GM19468 (cell line): ENCODE results near the gene PIEZO1.

Source experiments
- ATAC-seq: cut with Tn5 transposase; IDR thresholded peaks from one replicate; pipeline ENCODE4 v1.9.1; 2021; ENCODE audit warnings: mild to moderate bottlenecking, moderate library complexity, moderate number of reproducible peaks; ENCODE audit not compliant: unreplicated experiment; ENCODE audit errors: extremely low read depth

PIEZO1 gene

DNA sequence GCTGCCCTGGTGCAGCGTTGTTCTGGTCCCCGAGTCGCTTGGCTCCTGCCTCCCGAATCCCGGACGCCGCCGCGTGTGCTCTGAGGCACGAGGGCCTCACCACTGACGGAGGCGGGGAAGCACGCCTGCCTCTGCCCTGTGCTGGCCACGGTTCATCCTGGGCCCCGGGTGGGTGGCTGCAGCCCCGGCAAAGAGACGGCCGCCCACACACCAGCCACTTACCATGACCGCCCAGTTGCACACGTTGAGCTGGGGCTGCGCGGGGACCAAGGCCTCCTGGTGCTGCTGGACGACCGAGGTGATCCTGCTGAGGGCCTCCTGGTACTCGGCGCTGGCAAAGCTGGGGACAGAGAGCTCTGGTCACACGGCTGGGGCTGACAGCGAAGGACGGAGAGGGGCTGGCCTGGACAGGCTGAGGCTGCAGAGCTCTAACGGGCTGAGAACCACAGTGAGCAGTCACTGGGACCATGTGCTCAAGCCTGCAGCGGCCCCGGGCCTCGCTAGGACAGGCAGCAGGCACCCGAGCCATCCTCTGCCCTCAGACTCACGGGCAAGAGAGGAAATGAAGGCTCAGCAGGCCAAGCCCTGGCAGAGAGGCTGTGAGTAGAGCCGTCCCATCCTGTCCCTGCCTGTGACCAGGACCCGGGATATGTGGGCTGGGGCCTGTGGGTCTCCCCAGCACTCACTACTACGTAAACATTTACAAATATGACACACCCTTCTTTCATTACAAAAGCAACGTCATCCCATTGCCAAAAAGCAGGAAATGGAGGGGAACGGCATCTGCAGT lies 33.0 kb upstream of the PIEZO1 start:
- ATAC-seq, result no peak

DNA sequence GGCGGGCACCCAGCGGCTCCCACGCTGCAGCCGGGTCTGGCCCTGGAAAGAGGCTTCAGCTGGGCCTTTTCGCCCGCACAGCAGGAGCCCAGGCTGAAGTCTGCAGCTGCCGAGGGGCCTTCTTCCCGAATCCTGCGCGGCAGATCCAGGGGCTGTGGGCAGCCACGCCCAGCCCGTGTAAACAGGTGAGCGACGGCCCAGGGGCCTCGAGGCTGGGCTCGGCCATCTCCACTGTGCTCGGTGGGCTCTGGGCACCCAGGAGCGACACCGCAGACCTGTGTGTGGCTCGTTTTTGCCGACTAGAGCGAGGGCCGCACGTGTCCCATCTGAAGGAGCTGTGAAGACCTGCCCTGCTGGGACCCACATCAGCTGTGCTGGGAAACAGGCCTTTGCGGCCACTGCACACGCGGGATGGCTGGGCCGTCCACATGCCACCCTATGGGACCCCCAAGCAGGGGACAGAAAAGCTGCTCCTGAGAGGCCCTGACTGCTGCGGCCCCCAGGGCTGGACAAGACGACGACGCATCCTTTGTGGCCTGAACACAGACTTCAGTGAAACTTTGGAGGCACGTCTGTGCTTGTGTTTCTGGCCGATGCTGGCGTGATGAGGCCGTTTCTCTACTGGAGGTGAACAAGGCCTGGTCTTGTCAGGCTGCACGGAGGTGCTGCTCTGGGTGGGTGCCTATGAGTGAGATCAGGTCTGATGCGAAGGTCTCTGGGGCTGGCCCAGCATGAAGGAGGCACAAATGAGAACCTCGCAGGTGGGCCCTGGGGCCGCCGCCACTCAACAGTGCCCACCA lies 31.9 kb upstream of the PIEZO1 start:
- ATAC-seq, result no peak

GRCh38 chr16:88815901-88816589 lies 31.0 kb upstream of the PIEZO1 start:
- ATAC-seq, result no peak

- ATAC-seq, result no peak
Measured at GRCh38 chr16:88815227-88815626, 30.2 kb upstream of the PIEZO1 start.

GRCh38 chr16:88814144-88814502 lies 29.1 kb upstream of the PIEZO1 start:
- no peak for ATAC-seq

DNA sequence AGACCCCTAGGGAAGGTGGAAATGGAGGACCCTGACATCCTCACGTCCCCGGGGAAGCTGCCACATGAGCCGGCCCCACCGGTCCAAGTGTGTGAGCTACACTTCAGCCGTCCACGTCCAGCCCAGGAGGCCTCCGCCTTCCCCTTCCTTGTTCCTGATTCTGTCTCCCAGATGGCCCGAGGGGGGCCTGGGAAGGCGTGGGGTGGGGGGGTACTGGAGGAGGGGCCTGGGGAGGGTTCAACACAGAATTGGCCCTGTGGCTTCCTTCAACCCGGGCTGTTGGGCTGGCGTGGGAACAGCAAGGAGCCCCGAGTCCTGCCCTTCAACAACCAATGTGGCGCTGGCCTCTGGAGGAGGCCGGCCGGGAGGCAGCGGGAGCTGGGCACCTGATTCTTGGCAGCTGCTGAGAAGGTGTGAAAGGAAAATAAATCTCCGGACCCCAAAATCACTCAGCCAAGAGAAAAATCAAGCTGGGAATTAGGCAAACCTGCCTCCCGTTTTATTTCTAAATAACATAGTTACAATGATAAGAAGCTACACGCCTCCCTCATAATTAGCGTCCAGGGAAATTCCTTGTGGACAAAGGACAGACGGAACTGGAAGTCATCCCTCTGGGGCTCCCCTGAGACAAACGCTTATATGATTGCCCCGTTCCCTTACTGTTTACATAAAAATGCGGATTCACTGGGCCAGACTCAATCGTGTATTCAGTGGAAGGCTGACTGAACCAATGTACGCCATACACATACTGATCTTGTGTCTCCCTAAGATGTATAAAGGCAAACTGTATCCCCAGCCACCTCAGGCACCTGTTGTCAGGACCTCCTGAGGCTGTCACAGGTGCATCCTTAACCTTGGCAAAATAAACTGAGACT lies 28.5 kb upstream of the PIEZO1 start:
- ATAC-seq, result no peak

DNA sequence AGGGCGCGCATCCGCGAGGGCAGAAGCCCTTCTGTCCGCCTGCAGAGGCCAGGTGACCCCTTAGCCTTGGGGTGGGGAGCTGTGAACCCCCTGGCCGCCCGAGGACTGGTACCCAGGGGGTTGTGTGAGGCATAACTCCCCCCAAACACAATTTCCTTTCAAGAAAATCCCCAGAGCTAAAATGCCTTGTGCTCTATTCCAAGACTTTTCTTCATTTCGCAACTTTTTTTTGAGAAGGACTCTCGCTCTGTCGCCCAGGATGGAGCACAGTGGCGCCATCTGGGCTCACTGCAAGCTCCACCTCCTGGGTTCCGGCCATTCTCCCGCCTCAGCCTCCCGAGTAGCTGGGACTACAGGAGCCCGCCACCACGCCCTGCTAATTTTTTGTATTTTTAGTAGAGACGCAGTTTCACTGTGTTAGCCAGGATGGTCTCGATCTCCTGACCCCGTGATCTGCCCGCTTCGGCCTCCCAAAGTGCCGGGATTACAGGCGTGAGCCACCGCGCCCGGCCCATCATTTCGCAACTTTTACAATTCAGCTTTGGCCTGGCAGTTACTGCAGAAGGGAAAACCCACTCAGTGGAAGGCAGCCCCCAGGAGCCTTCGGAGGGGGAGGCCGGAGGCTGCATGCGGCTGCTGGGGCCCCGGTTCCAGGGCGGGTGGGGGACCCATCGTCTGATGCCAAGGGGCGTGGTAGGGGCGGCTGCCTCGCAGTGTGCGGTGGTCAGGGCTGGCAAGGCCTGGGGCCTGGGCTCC lies 27.7 kb upstream of the PIEZO1 start:
- ATAC-seq, result no peak

- ATAC-seq, result peak; percentile 50
Measured at GRCh38 chr16:88811769-88812512, 26.9 kb upstream of the PIEZO1 start, which contains the start of gene APRT. Gene APRT (minus strand): TSS chr16:88811928. CDS start chr16:88811899, 29 bp downstream.

GRCh38 chr16:88810912-88811768 lies 26.1 kb upstream of the PIEZO1 start:
- peak; percentile 19 for ATAC-seq

DNA sequence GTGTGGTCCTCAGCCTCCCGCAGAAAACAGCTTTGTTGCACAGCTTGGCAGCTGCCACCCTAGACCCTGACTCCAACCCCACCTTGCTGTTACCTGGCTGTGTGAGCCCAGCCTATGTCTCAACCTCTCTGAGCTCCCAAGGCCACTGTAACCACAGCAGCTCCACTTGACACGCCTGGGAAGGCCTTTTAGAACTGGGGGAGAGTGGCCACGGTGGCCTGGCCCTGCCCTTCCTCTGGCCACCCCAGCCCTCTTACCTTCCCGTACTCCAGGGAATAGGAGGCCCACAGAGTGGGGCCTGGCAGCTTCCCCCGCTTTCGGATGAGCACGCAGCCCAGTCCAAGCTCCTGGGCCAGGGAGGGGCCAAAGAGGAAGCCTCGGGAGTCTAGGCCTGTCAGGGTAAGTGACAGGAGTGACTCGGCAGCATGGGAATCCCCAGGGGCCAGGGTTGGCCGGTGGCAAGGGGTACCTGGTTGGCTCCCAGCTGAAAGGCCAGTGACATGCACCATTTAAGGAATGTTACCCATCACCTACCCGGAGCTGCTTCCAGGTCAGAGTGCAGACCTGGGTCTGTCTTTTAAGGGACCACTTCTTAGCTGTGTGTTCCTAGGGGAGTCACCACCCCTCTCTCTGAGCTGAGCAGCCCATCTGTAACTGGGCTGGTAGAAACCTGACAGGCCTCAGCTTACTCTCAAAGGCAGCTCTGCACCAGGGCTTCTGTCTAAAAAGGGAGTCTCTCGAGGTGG lies 25.3 kb upstream of the PIEZO1 start:
- ATAC-seq, result no peak

DNA sequence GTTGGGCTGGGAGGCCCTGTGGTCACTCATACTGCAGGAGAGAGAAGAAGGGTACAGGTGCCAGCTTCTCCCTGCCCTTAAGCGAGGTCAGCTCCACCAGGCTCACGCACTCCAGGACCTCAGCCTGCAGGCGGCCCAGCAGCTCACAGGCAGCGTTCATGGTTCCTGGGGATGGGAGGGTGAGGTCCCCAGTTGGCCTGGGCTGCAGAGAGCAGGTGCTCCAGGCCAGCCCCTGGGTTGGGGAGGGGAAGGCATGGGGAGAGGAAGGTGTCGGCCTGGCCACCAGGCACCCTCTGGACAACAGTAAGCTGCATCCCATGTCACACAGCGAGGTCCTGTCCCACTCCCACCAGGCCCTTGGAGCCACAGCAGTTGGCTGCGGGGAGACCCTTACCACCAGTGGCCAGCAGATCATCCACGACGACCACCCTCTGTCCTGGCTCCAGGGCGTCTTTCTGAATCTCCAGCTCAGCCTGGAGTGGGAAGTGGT lies 24.7 kb upstream of the PIEZO1 start:
- ATAC-seq, result no peak

GRCh38 chr16:88809068-88809675 lies 24.2 kb upstream of the PIEZO1 start:
- ATAC-seq, result no peak

GRCh38 chr16:88807626-88808453 lies 22.8 kb upstream of the PIEZO1 start:
- ATAC-seq, result no peak

DNA sequence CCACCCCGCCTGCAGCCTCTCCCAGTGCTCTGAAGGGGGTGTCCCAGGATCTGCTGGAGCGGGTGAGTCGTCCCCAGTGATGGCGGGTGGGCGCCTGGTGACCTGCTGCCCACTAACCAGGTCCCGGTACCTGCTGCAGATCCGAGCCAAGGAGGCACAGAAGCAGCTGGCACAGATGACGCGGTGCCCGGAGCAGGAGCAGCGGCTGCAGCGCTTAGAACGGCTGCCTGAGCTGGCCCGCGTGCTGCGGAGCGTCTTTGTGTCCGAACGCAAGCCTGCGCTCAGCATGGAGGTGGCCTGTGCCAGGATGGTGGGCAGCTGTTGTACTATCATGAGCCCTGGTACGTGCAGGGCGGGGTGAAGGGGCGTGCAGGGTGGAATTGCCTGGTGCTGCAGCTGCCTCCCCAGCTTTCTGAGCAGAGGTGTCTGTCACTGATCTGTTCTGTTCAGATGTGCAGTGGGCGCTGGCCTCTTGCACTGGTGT lies 22.2 kb upstream of the PIEZO1 start:
- no peak for ATAC-seq

GRCh38 chr16:88806491-88807111 lies 21.6 kb upstream of the PIEZO1 start:
- no peak for ATAC-seq
